NCI-H510A (cell line): ENCODE measurements around the gene KCNK7.
"Not testable (repeated sequence)": the region's sequence is repeated elsewhere in the genome, so short reads cannot be mapped to it uniquely, and the experiment has no call there.

Experiments used
- DNase-seq: peaks from one replicate; lab custom pipeline; 2025; lab: John Stamatoyannopoulos, UW

Gene KCNK7

GRCh38 chr11:65595543-65596281 lies at the start of gene KCNK7:
Gene KCNK7 (minus strand): TSS chr11:65595800. CDS start chr11:65595772, 28 bp downstream.
- DNase-seq: no peak

GRCh38 chr11:65644837-65645236 lies 49.2 kb upstream of the KCNK7 start:
- DNase-seq: no peak

- DNase-seq: peak; percentile 36
These were observed 48.4 kb upstream of the KCNK7 start for GRCh38 chr11:65643971-65644370.

GRCh38 chr11:65642014-65642671 lies 46.5 kb upstream of the KCNK7 start:
- DNase-seq: no peak

- DNase-seq: no peak
These were observed 45.9 kb upstream of the KCNK7 start for GRCh38 chr11:65641297-65642013.

- DNase-seq: no peak
These were observed 45.1 kb upstream of the KCNK7 start for GRCh38 chr11:65640483-65641296.

GRCh38 chr11:65639623-65640482 lies 44.3 kb upstream of the KCNK7 start:
- peak; percentile 14 for DNase-seq

GRCh38 chr11:65639228-65639597 lies 43.6 kb upstream of the KCNK7 start:
- DNase-seq: not testable (repeated sequence)

- DNase-seq: no peak
These were observed 42.3 kb upstream of the KCNK7 start, which contains the start of gene SIPA1 for GRCh38 chr11:65637794-65638419. Gene SIPA1 (plus strand): TSS chr11:65638101. CDS start chr11:65640922, 2,821 bp downstream.

GRCh38 chr11:65637032-65637557 lies 41.5 kb upstream of the KCNK7 start:
- no peak for DNase-seq

GRCh38 chr11:65636108-65637031 lies 40.8 kb upstream of the KCNK7 start:
- DNase-seq: no peak

GRCh38 chr11:65634905-65635731 lies 39.5 kb upstream of the KCNK7 start:
- DNase-seq: no peak

- DNase-seq: no peak
These were observed 38.8 kb upstream of the KCNK7 start for GRCh38 chr11:65634440-65634839.

- no peak for DNase-seq
These were observed 38.5 kb upstream of the KCNK7 start for GRCh38 chr11:65634109-65634436.

- DNase-seq: no peak
These were observed 37.9 kb upstream of the KCNK7 start for GRCh38 chr11:65633390-65634108.

- no peak for DNase-seq
These were observed 34.6 kb upstream of the KCNK7 start for GRCh38 chr11:65630215-65630614.

- DNase-seq: no peak
These were observed 34.0 kb upstream of the KCNK7 start for GRCh38 chr11:65629579-65629978.

- no peak for DNase-seq
These were observed 31.6 kb upstream of the KCNK7 start for GRCh38 chr11:65627202-65627601.
